SK-N-MC (cell line): ENCODE results near the gene NTRK2.

Experiments
- DNase-seq: peaks from one replicate; pipeline ENCODE4 v3.0.0-alpha.2; 2011; ENCODE audit warnings: low read depth, low spot score
- H3K27ac ChIP-seq: fragments of 200-600 bp; sonication (generic); 2 replicates; pipeline ENCODE4 v1.5.1; 2016; ENCODE audit warnings: mixed run types
- H3K36me3 ChIP-seq: fragments of 200-600 bp; sonication (generic); 2 replicates; pipeline ENCODE4 v1.6.1; 2017; ENCODE audit warnings: antibody characterized with exemption, low read length, mixed read lengths; ENCODE audit not compliant: insufficient read depth
- H3K4me3 ChIP-seq: fragments of 200-600 bp; sonication (generic); 2 replicates; pipeline ENCODE4 v1.5.1; 2016
- H3K9ac ChIP-seq: fragments of 200-600 bp; sonication (generic); 2 replicates; pipeline ENCODE4 v1.8.0; 2017; ENCODE audit warnings: mixed run types, mixed read lengths; ENCODE audit not compliant: insufficient read length
- H3K9me3 ChIP-seq: fragments of 200-600 bp; sonication (generic); 2 replicates; pipeline ENCODE4 v1.6.1; 2017; ENCODE audit warnings: low read depth, mild to moderate bottlenecking, antibody characterized with exemption, low read length, moderate library complexity, mixed read lengths
- EZH2 ChIP-seq: fragments of 200-600 bp; sonication (generic); IDR thresholded peaks from one replicate; pipeline ENCODE4 v1.6.1; 2017; ENCODE audit warnings: antibody characterized with exemption
- FOXP2 ChIP-seq: optimal IDR thresholded peaks from 2 replicates; pipeline ENCODE3; 2011; ENCODE audit warnings: mild to moderate bottlenecking, moderate library complexity; ENCODE audit not compliant: insufficient read depth; ENCODE audit errors: extremely low read length, control extremely low read depth
- POLR2AphosphoS5 ChIP-seq: IDR thresholded peaks from 2 replicates; pipeline ENCODE4 v1.6.1; 2012; ENCODE audit warnings: mild to moderate bottlenecking, low read depth, low read length, borderline replicate concordance

Gene NTRK2

DNA sequence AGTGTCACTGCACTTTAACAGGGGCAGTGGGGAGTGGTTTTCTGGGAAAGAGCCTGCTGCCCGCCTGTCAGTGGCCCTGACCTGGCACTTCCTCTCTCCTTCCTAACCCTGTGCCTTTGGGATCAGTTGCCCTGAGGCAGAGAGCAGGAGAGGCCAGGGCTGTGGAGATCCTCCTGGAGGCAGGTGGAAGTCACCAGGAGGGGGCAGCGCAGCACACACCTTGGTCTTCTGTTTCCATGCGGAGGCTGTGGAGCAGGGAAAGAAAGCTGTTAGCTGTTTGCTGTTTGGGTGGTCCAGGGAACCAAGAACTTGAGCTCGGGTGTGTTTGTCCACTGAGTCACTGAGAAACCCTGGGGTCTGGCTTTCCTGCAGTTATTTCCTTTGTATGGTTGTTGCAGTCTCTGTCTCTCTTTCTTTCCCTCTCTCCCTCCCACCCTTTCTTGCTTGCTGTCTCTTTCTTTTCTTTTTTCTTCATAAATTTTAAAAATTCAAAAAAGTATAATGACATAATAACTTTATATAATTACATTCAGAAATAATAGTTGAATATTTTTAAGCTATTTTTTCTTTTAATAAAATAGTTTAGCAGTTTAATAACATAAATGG is 28.1 kb downstream of the NTRK2 start:
- TF ChIP-seq POLR2AphosphoS5, result no peak
- no peak for TF ChIP-seq EZH2
- TF ChIP-seq FOXP2, result no peak
- no peak overlapping the region for H3K9ac ChIP-seq

DNA sequence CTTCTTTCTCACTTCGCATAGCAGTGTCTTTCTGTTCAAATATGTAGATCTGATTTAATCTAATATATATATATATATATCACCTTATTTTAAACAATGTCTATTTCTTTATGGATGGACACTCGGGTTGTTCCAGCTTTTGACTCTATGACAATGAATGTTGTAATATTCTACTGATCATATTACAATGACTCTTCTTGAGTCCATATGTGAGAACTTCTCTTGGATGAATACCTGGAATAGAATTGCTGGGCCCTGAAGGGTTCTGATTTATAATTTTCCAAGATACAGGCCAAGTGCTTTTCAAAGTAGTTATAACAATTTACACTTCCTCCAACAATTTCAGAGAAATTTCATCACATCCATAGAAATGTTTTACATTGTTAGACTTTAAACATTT is 28.8 kb downstream of the NTRK2 start:
- no peak overlapping the region for H3K9ac ChIP-seq
- TF ChIP-seq EZH2 (no peak), FOXP2 (no peak), POLR2AphosphoS5 (no peak)
- H3K27ac ChIP-seq, result no peak overlapping the region
- H3K36me3 ChIP-seq, result no peaks in the 10 kb centered on the region
- no peaks in the 10 kb centered on the region for H3K9me3 ChIP-seq
- H3K4me3 ChIP-seq, result no peak overlapping the region
- DNase-seq, result no peak

More for the DNA sequence above, 28.1 kb downstream of the NTRK2 start:
- H3K4me3 ChIP-seq, result no peak overlapping the region
- no peaks in the 10 kb centered on the region for H3K36me3 ChIP-seq
- no peak overlapping the region for H3K27ac ChIP-seq
- H3K9me3 ChIP-seq, result no peaks in the 10 kb centered on the region
- DNase-seq, result no peak

DNA sequence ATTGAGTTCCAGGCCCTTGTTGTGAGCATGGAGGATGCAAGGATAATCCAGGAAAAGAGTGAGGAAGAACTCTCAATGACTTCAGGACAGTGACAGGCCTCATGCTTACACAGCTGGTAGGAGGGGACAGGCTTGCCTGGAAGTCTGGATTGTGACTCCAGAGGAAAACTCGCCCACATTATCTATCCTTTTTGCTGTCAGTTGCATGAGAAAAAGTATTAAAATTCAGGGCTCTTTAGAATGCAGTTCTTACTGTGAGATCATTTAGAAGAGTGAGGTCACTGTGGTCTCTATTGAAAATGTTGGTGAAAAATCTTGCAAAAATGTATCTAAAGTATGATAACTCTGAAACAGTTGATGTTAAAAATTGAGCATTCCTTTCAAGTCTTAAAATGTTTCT is 30.5 kb downstream of the NTRK2 start:
- TF ChIP-seq EZH2 (no peak), POLR2AphosphoS5 (no peak), FOXP2 (no peak)

DNA sequence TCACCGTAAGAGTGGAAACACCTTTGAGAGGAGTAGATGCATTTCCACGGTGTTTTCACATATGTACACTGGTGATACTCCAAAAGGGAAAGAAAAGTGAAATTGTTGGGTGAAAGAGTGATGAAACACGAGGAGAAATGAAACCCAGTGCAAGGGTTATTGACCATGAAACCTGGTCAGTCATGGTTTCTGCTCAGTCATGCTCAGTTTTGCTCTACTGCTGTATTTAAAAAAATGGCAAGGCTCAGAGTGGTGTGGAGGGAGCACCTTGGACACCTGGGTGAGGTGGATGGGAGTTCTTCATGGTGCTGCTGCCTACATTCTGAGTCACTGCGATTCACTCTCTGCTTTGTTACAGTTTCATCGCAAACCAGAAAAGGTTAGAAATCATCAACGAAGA is 32.3 kb downstream of the NTRK2 start:
- H3K4me3 ChIP-seq, result no peak overlapping the region
- H3K9me3 ChIP-seq, result no peaks in the 10 kb centered on the region
- TF ChIP-seq FOXP2 (no peak), EZH2 (no peak), POLR2AphosphoS5 (no peak)
- H3K36me3 ChIP-seq, result no peaks in the 10 kb centered on the region
- DNase-seq, result no peak
- H3K27ac ChIP-seq, result no peak overlapping the region
- no peak overlapping the region for H3K9ac ChIP-seq

More for the DNA sequence above, 30.5 kb downstream of the NTRK2 start:
- no peak overlapping the region for H3K27ac ChIP-seq
- H3K4me3 ChIP-seq, result no peak overlapping the region
- H3K9me3 ChIP-seq, result no peaks in the 10 kb centered on the region
- no peaks in the 10 kb centered on the region for H3K36me3 ChIP-seq
- DNase-seq, result no peak
- H3K9ac ChIP-seq, result no peak overlapping the region

DNA sequence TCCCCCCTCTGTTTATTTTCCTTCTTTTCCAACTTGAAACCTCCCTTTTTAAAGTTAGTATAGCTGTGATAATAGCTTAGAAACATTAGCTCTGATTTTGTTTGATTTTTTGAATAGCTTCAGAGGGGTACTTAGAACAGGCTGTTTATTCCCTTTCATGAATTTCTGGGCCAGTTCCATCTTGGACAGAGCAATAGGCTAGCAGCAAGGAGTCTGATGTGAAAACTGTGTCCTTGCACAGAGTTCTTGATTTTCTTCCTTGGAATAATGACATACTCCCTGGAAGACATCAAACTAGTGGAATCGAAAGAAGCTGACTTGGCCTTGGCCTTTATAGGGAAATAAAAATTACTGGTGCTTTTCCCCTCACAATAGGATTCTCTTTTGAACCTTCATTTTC is 32.9 kb downstream of the NTRK2 start:
- H3K9ac ChIP-seq, result no peak overlapping the region
- DNase-seq, result no peak
- TF ChIP-seq EZH2 (no peak), FOXP2 (no peak), POLR2AphosphoS5 (no peak)
- H3K36me3 ChIP-seq, result no peaks in the 10 kb centered on the region
- H3K27ac ChIP-seq, result no peak overlapping the region
- no peak overlapping the region for H3K4me3 ChIP-seq
- no peaks in the 10 kb centered on the region for H3K9me3 ChIP-seq

DNA sequence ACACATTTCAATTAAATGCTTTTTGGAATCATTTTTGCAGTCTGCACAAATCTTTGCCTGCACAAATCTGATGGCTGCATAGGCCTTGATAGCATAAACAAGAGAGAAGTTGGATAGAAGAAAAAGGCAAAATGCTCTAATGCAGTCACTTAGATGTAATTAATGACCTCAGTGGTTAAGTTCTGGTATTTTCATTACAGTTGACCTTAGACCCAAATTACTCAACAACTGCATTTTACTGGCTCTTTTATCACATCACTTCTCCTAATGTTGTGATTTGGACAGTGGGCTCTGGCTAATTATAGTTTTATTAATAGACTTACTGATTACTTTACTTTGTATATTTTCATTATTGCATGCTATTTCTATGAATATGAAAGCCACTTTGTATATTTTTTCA is 34.3 kb downstream of the NTRK2 start:
- H3K9ac ChIP-seq, result no peak overlapping the region
- TF ChIP-seq EZH2 (no peak), FOXP2 (no peak), POLR2AphosphoS5 (no peak)
- no peak for DNase-seq
- H3K9me3 ChIP-seq, result no peaks in the 10 kb centered on the region
- H3K27ac ChIP-seq, result no peak overlapping the region
- H3K36me3 ChIP-seq, result no peaks in the 10 kb centered on the region
- no peak overlapping the region for H3K4me3 ChIP-seq

DNA sequence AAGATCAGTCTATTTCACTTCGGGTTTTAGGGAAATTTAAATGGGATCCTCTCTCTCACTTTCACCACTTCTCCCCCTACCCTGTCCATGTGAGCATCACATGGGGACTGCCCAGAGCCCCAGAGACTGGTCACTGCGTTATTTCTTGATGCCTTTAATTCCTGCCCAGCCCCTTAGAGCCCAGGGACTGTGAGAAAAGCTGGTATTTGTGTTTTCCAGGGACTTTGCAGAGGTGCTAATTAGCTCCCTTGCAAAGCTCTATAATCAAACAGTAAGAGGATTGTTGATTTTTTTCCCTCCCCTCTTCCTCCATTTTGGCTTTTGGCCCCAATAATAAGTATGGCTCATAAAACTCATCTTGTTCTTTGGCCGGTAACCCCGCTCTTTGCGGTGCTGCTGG is 35.6 kb downstream of the NTRK2 start:
- H3K9me3 ChIP-seq, result no peaks in the 10 kb centered on the region
- H3K27ac ChIP-seq, result no peak overlapping the region
- no peak overlapping the region for H3K9ac ChIP-seq
- TF ChIP-seq FOXP2, result no peak
- TF ChIP-seq EZH2, result no peak
- no peak for TF ChIP-seq POLR2AphosphoS5
- no peak overlapping the region for H3K4me3 ChIP-seq
- DNase-seq, result no peak
- no peaks in the 10 kb centered on the region for H3K36me3 ChIP-seq

DNA sequence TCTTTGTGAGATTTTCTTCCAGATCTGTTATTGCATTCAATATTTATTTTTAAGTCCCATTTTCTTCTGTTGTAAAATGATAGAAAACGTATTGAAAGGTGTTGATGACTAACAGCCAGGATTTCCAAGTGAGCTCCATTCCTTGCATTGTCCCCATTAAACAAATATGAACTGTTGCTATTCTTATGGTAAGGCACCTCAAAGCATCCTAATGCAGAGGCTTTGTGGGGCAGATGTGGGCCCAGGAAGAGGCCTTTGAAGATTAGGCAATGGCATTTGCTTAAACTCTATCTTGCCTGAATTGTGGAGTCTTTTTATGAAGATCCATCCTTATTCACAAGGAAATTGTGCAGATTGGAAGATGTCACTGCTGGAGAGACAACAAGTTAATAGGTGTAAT is 38.9 kb downstream of the NTRK2 start:
- TF ChIP-seq POLR2AphosphoS5 (no peak), EZH2 (no peak), FOXP2 (no peak)
- no peak overlapping the region for H3K9ac ChIP-seq
- H3K9me3 ChIP-seq, result no peaks in the 10 kb centered on the region
- no peak overlapping the region for H3K27ac ChIP-seq
- DNase-seq, result no peak
- H3K4me3 ChIP-seq, result no peak overlapping the region
- no peaks in the 10 kb centered on the region for H3K36me3 ChIP-seq

DNA sequence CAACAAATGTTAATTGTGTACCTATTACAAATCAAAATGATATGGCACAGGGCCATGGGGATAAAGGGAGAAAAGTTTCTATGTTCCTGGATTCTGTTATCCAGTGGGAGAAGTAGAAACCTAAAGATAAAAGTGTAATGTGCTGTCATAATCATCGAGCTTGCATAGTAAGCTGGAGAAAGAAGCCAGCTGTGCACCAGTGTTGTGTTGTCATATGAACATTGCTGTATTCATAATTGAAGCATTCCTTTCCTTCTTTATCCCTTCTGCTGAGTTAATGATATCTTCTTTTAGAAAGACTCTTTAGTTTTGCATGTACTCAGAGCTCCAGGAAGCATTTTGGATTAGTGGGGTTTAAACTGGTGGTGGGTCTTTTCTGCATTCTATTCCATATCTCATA is 39.5 kb downstream of the NTRK2 start:
- DNase-seq, result no peak
- Histone ChIP-seq H3K36me3 (no peaks in the 10 kb centered on the region), H3K9me3 (no peaks in the 10 kb centered on the region), H3K27ac (no peak overlapping the region), H3K4me3 (no peak overlapping the region), H3K9ac (no peak overlapping the region)
- no peak for TF ChIP-seq FOXP2
- no peak for TF ChIP-seq EZH2
